PC-3 (cell line): Measurements from ENCODE around the gene CLEC17A.

Experiments used
- EZH2 ChIP-seq: fragments of 300-600 bp; sonication (generic); IDR thresholded peaks from one replicate; pipeline ENCODE4 v1.6.1; 2017; ENCODE audit warnings: antibody characterized with exemption, mild to moderate bottlenecking, low read length; ENCODE audit not compliant: unreplicated experiment
- TF ChIP-seq, protein P1 (sequence below): fragments of 300-600 bp; sonication (generic); conservative IDR thresholded peaks from 2 replicates; pipeline ENCODE4 v1.5.1; 2017; ENCODE audit warnings: antibody characterized with exemption, low read depth, mild to moderate bottlenecking, low read length

DNA sequence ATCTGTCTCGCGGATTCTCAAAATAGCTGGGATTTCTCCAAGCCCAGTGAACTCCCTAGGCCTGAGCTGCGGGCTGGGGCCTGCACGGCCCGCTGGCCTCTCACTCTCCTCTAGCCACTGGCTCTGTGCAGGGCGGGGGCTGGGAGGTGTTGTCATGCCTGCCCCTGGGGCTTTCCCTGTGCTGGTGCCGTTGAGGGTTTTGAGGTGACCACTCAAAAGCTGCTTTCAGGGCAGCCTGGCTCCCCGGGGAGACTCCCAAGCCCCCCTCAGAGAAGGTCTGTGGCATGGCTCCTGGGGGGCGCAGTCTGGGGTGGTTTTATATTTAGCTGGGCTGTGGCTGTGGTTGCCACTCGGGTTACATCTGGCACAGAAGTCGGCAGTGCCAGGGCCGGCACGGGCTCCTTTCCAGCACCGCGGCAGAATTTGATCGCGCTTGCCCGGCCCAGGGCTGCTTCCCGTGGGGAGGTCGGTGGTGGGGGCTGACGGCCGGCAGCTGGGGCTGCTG is 21.0 kb upstream of the CLEC17A start:
- TF ChIP-seq, protein P1, sequence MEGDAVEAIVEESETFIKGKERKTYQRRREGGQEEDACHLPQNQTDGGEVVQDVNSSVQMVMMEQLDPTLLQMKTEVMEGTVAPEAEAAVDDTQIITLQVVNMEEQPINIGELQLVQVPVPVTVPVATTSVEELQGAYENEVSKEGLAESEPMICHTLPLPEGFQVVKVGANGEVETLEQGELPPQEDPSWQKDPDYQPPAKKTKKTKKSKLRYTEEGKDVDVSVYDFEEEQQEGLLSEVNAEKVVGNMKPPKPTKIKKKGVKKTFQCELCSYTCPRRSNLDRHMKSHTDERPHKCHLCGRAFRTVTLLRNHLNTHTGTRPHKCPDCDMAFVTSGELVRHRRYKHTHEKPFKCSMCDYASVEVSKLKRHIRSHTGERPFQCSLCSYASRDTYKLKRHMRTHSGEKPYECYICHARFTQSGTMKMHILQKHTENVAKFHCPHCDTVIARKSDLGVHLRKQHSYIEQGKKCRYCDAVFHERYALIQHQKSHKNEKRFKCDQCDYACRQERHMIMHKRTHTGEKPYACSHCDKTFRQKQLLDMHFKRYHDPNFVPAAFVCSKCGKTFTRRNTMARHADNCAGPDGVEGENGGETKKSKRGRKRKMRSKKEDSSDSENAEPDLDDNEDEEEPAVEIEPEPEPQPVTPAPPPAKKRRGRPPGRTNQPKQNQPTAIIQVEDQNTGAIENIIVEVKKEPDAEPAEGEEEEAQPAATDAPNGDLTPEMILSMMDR: no peak
- TF ChIP-seq EZH2: no peak
